Right hindlimb (tissue), 1 donor: ENCODE results near the gene TBCEL.
"Not testable (repeated sequence)": the region's sequence is repeated elsewhere in the genome, so short reads cannot be mapped to it uniquely, and the experiment has no call there.

ENCODE experiments used
- DNase-seq: peaks from one replicate; pipeline ENCODE4 v3.0.0-alpha.2; 2018

The TBCEL gene

DNA sequence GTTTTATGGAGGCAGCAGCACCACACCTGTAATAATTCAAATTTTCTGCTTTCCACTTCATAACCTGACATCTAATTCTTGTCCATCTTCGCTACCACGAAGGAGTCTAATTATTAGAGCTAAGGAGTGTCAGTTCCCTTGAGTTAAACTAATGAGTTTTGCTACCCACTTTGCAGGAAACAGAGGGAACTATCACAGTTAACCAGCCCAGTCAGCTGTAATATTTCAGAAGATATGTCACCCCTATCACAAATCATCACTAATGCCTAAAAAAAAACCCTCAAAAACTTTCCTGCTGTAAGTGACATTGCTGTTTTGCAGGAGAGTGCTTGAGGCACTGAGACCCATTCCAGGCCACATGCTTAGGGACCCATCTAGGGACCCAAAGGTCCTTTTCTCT lies 85.6 kb downstream of the TBCEL start:
- DNase-seq: no peak

DNA sequence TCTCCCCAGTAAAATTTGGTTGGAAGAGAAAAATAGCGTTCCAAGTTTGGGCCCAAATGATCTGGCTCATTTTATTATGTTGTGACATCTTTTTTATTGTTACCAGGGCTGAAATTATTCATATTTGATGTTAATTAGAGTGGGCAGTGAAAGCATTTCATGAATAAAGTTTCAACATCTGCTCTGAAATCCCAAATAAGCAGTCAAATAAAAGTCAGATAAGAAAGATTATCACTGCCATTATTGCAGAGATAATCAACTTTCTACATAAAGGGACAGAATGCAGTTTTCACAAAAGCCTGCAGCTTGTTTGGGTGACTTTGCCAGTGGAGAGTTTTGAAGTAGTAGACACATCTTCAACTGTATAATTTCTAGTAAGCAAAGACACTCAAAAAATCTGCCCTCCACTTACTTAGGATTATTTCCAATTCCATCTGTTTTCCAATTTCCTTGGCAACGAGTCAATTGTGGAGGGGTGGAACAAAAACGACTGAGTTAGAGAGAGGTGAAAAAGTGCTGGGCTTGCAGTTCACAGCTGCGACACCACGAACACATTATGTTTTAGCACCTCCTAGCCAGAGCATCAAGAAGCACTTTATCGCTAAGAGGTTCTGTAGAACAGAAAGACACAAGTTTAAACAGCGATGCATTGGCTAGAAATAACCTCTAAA lies 86.1 kb downstream of the TBCEL start:
- no peak for DNase-seq

DNA sequence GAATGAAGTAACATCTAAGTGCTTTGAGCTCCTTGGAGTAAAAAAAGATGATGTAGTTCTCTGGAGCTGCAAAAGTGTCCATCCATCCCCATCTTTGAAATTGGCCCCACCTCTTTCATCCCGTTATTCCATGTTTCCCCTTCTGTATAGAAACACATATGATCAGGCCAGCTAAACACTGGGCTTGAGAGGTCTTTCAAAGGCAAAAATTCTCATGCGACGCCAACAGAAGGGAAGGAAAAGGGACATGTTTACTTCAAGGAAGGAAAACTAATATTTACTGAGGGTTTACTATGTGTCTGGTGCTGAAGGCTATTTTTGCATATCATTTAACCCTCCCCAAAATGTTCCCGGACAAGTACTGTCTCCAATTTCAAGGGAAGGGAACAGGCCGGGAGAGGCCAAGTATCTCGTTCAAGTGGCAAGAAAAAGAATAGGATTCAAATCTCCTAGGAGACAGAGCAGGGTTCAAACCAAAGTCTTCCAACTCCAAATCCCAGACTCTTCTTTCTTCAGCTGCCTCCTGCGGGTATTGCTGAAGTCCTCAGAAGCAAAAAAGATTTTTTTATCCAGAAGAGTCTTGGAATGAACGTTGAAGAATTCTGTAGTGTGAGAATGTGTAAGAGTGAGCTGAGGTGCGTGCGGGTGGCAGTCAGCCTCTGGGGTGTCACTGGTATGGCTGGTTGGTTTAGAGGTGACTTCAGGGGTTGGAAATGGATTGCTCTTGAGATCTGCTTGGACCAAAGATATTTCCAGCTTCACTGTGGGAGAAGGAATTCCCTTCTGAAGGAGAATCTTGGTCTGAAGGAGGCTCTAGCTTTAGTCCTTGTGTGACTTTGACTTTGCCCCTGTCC lies 87.2 kb downstream of the TBCEL start:
- DNase-seq: no peak

DNA sequence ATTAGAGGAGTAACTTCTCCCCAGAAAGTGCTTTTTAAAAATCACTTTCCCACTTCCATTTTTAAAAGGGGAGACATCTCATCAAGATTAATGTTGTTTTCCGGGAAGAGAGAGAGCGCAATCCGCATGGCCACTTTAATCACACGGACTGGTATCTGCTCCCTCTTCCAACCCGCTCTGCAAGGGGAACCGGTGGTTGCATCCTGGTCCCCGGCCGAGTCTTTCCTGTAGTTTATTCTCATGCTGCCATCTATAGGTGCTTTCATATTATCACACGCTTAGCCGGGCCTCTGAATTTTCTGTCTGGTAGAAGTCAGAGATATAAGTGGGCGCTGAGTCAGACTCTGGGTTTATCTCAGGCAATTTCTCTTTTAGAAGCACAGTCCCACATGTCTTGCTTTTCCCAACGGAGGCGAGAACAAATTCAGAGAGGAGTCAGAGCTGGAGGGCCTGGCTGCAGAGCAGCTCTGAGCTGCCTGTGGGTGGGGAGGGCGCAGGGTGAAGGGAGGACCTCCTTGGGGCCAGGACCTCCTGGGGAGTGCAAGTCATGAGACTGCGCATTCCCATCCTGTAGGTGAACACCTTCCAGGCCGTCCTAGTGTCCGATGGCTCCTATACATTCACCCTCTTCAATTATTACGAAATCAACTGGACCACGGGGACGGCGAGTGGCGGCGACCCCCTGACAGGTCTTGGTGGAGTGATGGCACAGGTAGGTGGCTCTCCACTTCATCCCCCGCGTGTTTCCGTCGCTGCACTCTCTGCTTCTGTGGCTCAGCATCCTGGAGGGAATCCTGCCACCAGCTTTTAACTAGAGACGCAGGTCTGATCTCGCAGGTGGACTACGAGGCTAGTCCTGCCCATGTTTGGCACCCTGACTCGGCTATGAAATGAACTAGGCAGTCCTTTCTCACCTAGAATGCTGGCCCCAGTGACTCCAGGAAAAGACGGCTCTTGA lies 88.9 kb downstream of the TBCEL start:
- peak; percentile 63 for DNase-seq

DNA sequence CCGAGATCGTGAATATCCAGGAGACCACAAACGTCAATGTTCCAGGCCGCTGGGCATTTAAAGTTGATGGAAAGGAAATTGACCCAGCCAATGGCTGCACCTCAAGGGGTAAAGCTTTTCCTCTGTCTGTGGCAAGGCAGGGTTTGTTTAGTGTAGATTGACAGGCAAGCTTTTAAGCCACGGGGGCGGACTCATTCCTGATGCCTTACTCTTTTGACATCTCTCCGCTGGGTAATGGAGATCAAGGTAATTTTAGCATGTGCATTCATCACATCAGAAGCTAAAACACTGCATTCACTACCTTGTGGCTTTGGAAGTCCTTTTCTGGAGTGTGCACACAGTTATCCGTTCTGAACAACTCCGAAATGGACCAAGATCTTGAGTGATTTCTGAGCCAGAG lies 89.7 kb downstream of the TBCEL start:
- DNase-seq: no peak

DNA sequence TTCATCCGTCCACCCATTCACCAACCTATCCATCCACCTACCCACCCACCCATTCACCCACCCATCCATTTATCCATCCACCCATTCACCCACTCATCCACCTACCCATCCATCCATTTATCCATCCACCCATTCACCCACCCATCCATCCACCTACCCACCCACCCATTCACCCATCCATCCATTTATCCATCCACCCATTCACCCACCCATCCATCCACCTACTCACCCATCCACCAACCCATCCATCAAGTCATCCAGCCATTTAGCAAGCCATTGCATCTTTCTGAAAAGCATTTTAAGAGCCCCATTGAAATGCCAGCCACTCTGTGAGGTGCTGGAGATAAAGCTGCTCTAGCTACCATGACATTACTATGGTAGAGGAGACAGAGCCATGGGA lies 91.1 kb downstream of the TBCEL start:
- not testable (repeated sequence) for DNase-seq

DNA sequence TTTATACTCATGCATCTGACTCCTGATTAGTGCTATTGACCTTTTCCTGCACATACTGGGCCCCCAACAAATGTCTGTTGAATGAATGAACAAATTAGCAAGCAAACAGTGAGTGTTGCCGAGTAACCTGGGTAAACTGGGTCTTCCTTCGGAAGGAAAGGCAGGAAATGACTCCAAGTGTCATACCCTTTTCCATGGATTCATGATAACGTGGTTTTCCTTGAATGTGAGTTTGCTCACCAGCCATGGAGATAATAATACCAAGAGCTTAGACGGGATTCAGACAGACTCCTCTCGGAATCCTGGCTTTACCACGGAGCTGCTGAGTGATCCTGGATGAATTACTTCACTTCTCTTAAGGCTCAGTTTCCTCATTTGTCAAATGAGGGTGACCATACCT lies 93.9 kb downstream of the TBCEL start:
- no peak for DNase-seq

DNA sequence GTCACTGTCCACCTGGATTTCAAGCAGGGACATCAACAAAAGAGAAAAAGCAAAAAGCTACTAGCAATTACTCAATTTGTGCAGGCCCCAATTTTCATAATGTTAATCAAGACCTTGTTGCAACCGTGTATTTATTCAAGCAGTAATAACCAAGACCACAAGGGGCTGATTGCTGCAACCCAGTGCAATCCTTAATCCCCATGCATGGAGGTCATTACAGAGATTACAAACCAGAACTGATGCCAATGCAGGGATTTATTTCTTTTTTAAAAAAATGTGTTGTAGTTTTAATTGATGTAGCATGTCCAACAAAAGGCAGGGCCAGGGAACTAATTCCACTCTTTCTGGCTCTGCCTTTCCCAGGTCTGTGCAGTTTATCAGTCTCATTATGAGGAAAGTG lies 95.5 kb downstream of the TBCEL start:
- no peak for DNase-seq

DNA sequence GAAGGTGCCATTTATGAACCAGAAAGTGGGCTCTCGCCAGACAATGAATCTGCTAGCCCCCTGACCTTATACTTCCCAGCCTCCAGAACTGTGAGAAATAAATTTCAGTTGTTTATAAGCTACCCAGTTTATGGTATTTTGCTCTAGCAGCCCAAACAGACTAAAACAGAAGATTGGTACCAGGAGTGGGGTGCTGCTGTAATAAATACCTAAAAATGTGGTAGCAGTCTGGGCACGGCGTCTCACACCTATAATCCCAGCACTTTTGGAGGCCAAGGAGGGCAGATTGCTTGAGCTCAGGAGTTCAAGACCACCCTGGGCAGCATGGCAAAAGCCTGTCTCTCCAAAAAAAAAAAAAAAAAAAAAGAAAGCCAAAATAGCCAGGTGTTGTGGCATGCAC lies 98.4 kb downstream of the TBCEL start:
- DNase-seq: no peak

DNA sequence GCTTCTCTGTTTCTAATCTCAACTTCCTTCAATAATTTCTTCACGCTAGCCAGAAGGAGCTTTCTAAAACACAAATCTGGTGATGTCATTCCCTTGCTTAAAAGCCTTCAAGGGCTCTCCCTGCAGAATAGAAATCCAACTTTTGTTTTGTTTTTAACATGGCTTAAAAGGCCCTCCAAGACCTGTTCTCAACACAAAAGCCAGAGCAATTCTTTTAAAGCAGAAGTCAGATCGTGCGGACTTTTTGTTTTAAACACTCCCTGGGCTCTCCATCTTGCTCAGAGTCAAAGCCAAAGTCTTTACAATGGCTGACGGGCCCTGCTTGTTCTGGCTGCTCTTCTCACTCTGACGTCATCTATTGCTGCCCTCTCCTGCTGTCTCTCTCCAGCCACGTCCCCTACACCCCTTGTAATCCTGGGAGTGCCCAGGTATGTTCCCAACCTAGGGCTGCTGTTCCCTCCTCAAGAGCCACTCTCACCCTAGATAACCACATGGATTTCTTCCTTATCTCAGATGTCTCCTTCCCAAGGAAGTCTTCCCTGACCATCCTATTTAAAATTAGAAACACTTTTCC lies 99.7 kb downstream of the TBCEL start:
- DNase-seq: no peak

DNA sequence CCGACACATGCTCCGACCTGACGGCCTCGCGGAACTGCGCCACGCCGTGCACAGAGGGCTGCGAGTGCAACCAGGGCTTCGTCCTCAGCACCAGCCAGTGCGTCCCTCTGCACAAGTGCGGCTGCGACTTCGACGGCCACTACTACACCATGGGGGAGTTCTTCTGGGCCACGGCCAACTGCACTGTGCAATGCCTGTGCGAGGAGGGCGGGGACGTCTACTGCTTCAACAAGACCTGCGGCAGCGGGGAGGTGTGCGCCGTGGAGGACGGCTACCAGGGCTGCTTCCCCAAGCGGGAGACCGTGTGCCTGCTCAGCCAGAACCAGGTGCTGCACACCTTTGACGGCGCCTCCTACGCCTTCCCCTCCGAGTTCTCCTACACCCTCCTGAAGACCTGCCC lies 103.9 kb downstream of the TBCEL start:
- no peak for DNase-seq

DNA sequence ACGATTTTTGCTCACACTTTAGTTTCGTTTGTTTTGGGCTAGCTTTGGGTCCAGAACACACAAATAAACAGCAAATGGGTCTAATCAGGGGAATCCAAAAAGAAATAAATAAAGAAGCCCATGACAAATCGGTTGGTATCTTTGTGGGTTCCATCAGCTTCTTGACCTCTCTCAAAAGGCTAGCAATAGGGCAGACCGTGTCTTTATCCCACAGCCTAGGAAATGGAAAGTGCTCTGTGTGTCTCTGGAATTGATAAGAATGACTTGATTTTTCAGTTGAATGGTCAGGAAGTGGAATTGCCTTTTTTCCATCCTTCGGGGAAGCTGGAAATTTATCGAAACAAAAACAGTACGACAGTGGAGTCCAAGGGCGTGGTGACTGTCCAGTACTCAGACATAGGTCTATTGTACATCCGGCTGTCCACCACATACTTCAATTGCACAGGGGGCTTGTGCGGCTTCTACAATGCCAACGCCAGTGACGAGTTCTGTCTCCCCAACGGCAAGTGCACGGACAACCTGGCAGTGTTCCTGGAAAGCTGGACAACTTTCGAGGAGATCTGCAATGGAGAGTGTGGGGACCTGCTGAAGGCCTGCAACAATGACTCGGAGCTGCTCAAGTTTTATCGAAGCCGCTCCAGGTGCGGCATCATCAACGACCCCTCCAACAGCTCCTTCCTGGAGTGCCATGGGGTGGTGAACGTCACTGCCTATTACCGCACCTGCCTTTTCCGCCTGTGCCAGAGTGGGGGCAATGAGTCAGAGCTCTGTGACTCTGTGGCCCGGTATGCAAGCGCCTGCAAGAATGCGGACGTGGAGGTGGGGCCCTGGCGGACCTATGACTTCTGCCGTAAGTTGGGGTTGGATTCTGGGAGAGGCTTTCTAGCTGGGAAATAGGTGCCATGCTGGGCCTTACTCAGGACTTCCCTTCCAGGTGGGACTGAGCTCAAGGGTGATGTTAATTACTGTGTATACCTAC lies 105.7 kb downstream of the TBCEL start:
- no peak for DNase-seq

DNA sequence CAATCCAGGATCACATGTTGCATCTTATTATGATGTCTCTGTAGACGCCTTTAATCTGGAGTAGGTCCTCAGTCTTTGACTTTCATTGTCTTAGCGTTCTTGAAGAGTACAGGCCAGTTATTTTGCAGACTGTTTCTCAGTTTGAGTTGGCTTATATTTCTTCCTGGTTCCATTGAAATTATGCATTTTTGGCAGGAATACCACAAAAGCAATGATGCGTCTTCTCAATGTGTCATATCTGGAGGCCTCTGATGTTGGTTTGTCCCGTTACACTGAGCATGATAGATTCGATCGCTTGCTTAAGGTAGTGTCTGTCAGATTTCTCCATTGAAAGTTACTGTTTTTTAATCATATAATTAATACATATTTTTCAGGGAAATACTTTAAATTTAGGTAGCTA lies 107.8 kb downstream of the TBCEL start:
- DNase-seq: no peak

DNA sequence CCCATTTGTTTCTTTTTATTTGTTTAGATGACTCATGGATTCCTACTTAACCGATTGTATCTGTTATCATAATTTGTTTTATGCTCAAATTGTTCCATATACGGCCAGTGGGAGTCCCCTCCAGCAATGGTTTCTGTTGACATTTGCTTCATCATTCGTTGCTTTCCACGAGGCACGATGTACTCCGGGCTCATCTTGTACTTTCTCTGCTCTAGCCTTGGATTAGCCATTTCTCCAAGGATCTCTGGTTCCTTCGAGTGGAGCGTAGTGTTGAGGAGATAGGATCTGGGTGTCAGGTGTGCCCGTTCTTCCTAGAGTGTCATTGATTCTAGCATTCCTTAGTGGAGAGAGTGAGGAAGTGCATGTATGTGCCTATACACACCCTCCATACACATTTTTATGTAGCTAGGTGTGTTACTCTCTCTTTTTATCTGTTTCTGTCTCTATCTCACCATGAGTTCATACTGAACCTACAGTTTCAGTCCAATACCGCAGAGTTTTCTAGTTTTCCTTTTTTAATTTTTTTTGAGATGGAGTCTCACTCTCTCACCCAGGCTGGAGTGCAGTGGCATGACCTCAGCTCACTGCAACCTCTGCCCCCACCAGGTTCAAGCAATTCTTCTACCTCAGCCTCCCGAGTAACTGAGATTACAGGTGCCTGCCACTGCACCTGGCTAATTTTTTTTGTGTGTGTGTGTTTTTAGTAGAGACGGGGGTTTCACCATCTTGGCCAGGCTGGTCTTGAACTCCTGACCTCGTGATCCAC lies 108.5 kb downstream of the TBCEL start:
- DNase-seq: no peak

DNA sequence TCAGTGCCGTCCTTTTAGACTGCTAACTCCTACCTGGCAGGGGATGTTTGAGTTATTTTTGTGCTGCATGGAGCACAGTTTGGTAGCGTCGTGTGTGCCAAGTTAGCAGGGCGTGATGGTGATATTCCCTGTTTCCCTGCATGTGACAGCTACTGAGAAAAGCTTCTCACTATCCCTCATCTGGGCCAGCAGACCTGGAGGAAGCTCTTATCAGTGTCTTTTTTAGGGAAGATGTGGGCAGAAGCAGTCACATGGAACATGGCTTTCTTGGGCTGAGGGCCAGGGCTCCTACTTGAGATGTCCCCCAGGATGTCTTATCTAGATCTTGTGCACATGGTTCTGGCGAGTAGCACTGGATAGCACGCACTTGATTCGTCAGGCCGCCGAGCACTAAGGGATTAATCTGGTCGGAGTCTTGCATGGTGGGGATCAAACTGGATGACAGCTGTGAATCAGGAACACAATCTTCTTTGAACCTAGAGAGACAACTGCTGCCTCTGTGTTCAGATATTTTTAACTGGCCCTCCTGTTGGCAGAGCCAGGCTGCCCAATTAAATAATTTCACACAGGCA lies 110.9 kb downstream of the TBCEL start:
- DNase-seq: no peak

DNA sequence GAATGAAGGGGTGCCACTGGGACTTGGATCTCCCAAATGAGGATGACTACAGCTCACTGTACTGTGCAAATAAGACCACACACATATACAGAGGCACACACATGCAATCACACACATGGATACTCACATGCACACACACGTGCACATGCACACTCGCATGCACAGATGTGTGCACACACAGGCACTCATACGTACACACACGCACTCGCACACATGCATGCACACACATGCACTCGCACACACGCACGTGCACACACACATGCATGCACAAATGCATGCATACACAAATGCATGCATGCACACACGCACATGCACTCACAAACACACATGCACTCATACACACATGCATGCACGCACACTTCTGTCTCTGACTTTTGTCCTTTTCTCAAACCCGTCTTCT lies 113.1 kb downstream of the TBCEL start:
- DNase-seq: no peak

DNA sequence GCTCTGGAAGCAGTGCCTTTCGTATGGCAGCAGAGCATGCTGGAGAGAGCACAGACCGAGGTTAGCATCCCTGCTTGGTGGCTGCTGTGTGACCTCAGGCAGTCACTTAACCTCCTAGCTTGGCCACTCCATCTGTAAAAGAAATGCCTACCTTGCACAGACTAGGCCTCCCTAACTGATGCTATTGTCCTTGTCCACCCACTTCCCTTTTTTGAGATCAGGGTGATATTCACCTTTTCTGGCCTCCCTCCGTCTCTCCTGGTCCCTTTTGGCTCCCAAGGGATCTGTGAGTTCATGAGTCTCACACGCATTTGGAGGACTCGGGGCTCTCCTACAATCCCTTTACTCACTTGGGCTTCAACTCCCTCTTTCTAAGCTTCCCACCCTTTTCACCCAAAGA lies 114.4 kb downstream of the TBCEL start:
- no peak for DNase-seq

DNA sequence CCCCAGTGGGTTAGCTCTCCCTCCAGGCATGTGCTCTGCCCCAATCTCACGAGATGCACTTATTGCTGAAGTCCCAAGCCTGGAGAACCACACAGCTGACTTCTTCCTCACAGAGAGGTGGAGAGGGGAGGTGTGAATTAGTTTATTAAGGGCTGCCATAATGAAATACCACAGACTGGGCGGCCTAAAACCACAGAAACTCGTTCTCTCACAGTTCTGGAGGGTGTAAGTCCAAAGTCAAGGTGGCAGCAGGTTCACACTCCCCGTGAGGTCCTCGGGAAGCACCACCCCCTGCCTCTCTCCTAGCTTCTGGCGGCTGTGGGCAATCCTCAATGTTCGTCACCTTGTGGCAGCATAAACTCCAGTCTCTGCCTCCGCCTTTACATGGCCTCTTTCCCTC lies 116.5 kb downstream of the TBCEL start:
- DNase-seq: no peak
